ENCODE results near the gene MRPS35.
A peak's percentile ranks its signal among the peaks of the same experiment; 100 is the strongest.

MRPS35 gene

GRCh38 chr12:27779920-27780611 is 69.4 kb downstream of the MRPS35 start, which contains the start of the genes KLHL42 and MANSC4:
TSS of gene KLHL42 (plus strand) at chr12:27780233. CDS start at chr12:27780331, 98 bp downstream.
TSS of gene MANSC4 (minus strand) at chr12:27780236. CDS start at chr12:27771276, 8,960 bp downstream.
- peak; percentile 87 for DNase-seq (ENCODE audit: low spot score)
- TF ChIP-seq CTCF (IDR thresholded peaks at IDR 0.05; ENCODE audit: extremely low read depth, insufficient read depth, missing control alignments) = no peak
- in situ Hi-C loops (cut with MboI; ENCODE audit: low pct_unique_long_range_greater_than_20kb, low sequenced_read_pairs, unreplicated experiment) = no loop called here

- in situ Hi-C loops (cut with MboI; ENCODE audit: low pct_unique_long_range_greater_than_20kb, low sequenced_read_pairs, unreplicated experiment) = no loop called here
- peak; percentile 44 for DNase-seq (ENCODE audit: low spot score)
- no peak for TF ChIP-seq CTCF (IDR thresholded peaks at IDR 0.05; ENCODE audit: extremely low read depth, insufficient read depth, missing control alignments)
These were observed 70.2 kb downstream of the MRPS35 start for GRCh38 chr12:27780612-27781408.

GRCh38 chr12:27781680-27782079 is 71.0 kb downstream of the MRPS35 start:
- no peak for TF ChIP-seq CTCF (IDR thresholded peaks at IDR 0.05; ENCODE audit: extremely low read depth, insufficient read depth, missing control alignments)
- DNase-seq (ENCODE audit: low spot score) = no peak
- in situ Hi-C loops (cut with MboI; ENCODE audit: low pct_unique_long_range_greater_than_20kb, low sequenced_read_pairs, unreplicated experiment) = no loop called here

GRCh38 chr12:27782481-27782880 is 71.8 kb downstream of the MRPS35 start:
- in situ Hi-C loops (cut with MboI; ENCODE audit: low pct_unique_long_range_greater_than_20kb, low sequenced_read_pairs, unreplicated experiment) = no loop called here
- TF ChIP-seq CTCF (IDR thresholded peaks at IDR 0.05; ENCODE audit: extremely low read depth, insufficient read depth, missing control alignments) = no peak
- DNase-seq (ENCODE audit: low spot score) = no peak

- no peak for DNase-seq (ENCODE audit: low spot score)
- no peak for TF ChIP-seq CTCF (IDR thresholded peaks at IDR 0.05; ENCODE audit: extremely low read depth, insufficient read depth, missing control alignments)
- in situ Hi-C loops (cut with MboI; ENCODE audit: low pct_unique_long_range_greater_than_20kb, low sequenced_read_pairs, unreplicated experiment) = no loop called here
These were observed 75.4 kb downstream of the MRPS35 start for GRCh38 chr12:27785882-27786570.

GRCh38 chr12:27787559-27787958 is 76.9 kb downstream of the MRPS35 start:
- in situ Hi-C loops (cut with MboI; ENCODE audit: low pct_unique_long_range_greater_than_20kb, low sequenced_read_pairs, unreplicated experiment) = no loop called here
- TF ChIP-seq CTCF (IDR thresholded peaks at IDR 0.05; ENCODE audit: extremely low read depth, insufficient read depth, missing control alignments) = no peak
- no peak for DNase-seq (ENCODE audit: low spot score)
